AG08395 (cell line): ENCODE data around the gene FBL.
"Not testable (repeated sequence)": the region's sequence is repeated elsewhere in the genome, so short reads cannot be mapped to it uniquely, and the experiment has no call there.

ENCODE experiments used
- DNase-seq: peaks from one replicate; pipeline ENCODE4 v3.0.0; 2012; ENCODE audit warnings: mixed read lengths, low spot score

Gene FBL

GRCh38 chr19:39845933-39846677, at the start of gene FBL:
Gene FBL, minus strand, starts transcription at chr19:39846379. Its CDS starts 79 bp downstream, at chr19:39846300.
- DNase-seq = peak; percentile 99

DNA sequence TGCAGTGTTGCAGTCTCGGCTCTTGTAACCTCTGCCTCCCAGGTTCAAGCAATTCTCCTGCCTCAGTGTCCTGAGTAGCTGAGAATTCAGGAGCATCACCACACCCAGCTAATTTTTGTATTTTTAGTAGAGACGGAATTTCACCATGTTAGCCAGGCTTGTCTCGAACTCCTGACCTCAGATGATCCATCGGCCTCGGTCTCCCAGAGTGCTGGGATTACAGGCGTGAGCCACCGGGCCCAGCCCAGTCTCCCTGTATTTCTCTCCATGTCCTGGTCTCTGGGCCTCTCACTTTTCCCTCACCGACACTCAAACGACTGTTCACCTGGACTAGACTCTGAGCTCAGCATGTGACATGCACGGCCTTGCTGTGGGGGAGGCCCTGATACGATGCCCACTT, 48.9 kb upstream of the FBL start:
- DNase-seq = not testable (repeated sequence)

GRCh38 chr19:39894236-39894606, 48.0 kb upstream of the FBL start:
- DNase-seq = not testable (repeated sequence)

DNA sequence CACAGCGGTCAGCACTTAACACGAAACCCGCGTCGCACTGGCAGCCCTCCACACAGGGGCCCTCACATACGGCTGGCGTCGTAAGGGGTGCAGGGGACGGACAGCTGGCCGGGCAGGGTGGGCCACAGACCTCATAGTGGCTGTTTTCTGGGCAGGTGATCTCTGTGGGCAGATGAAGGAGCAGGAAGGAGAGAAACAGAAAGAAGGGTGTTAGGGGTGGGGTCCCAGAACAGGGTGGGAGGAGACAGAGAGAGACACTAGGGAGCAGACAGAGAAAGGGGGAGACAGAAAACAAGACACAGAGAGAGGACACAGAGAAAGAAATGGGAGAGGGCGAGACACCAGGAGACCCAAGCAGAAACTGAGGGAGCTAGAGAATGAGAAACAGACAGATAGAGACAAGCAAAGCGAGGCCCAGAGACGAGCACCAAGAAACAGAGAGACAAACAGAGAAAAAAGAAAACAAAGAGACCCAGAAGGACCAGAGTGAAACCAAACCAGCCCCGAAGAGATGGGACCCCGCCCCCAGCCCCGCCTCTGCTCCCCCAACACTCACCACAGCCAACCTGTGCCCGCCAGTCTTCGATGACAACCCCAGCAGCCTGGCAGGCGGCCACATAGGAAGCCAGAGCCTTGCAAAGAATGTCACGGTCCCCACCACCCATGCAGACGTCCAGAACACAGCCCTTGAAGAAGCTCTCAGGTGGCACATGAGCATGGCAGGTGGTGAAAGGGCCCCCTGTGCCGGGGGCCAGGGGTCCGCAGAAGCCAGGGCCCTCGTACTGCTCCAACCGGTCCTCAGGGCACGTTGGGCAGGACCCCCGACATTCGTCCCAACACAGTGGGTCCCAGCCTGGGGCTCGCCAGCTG, 47.4 kb upstream of the FBL start:
- DNase-seq = not testable (repeated sequence)

DNA sequence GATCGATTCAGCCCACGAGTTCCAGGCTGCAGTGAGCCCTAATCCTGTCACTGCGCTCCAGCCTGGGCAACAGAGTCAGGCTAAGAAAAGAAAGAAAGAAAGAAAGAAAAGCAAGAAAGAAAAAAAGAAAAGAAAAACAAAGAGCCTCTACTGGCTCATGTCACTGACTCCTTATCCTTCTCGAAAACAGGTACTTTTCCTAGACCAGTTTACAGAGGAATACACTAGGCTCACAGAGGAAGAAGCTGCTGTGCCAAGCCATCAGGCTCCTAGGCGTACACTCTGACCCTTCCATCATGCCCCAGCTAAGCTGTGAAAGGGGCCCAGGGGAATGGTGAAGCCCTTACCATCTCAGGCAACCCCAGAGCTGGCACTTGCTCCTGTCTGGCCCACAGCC, 46.3 kb upstream of the FBL start:
- not testable (repeated sequence) for DNase-seq

- not testable (repeated sequence) for DNase-seq
These were observed 45.7 kb upstream of the FBL start for GRCh38 chr19:39891660-39892505.

- no peak for DNase-seq
These were observed 44.8 kb upstream of the FBL start for GRCh38 chr19:39890755-39891551.

- not testable (repeated sequence) for DNase-seq
These were observed 43.9 kb upstream of the FBL start for GRCh38 chr19:39889872-39890754.

GRCh38 chr19:39887456-39887951, 41.3 kb upstream of the FBL start:
- DNase-seq = not testable (repeated sequence)

DNA sequence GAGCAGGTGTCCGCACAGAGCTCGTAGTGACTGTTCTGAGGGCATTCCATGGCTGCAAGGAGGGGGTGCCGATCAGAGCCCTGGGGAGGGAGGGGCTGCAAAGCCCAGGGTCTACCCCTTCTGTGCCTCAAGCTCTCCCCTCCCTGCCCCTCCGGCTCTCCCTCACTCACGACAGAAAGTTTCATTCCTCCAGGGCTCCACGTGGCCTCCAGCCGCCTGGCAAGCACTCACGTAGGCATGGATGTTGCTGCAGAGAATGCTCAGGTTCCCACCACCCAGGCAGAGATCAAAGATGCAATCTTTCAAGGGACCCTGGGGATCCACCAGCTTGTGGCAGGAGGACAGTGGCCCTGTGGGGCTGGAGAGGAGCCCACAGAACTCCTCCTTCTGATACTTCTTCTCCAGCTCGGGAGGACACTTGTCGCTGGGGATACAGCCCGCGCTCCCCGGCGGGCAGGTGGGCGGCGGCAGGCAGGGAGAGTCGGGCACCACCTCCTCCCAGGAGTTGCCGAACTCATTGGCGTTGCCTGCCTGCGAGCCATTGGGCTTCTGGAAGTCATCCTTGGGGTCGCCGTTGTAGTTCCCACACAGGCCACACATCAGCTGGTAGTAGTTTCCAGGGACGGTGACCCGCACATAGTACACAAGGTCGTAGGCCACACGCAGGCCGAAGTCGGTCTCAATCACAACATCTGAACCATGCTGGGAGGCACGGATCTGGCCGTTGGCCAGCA, 39.8 kb upstream of the FBL start:
- not testable (repeated sequence) for DNase-seq

DNA sequence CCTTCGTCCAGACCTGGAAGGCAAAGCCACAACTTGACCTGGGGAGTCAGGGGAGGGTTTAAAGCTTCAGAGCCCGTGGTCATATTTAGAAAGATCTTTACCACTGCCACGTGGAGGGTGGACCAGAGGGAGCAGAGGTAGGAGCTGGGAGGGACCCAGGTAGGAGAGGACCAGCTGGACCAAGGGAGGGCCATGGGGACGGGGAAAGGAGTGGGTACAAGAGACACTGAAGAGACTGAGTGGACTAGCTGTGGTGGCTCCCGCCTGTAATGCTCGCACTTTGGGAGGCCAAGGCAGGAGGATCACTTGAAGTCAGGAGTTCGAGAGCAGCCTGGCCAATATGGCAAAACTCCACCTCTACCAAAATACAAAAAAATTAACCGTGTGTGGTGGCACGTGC, 38.5 kb upstream of the FBL start:
- DNase-seq = not testable (repeated sequence)

GRCh38 chr19:39882645-39883044, 36.5 kb upstream of the FBL start:
- DNase-seq = not testable (repeated sequence)

- not testable (repeated sequence) for DNase-seq
These were observed 35.4 kb upstream of the FBL start for GRCh38 chr19:39881495-39882110.

GRCh38 chr19:39880241-39880640, 34.1 kb upstream of the FBL start:
- not testable (repeated sequence) for DNase-seq

GRCh38 chr19:39879796-39880195, 33.6 kb upstream of the FBL start:
- not testable (repeated sequence) for DNase-seq

DNA sequence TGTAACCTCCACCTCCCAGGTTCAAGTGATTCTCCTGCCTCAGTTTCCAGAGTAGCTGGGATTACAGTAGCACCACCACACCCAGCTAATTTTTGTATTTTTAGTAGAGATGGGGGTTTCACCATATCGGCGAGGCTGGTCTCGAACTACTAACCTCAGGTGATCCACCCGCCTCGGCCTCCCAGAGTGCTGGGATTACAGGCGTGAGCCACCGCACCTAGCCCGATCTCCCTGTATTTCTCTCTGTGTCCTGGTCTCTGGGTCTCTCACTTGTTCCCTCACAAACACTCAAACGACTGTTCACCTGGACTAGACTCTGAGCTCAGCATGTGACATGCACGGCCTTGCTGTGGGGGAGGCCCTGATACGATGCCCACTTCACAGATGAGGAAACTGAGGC, 32.7 kb upstream of the FBL start:
- DNase-seq = not testable (repeated sequence)

DNA sequence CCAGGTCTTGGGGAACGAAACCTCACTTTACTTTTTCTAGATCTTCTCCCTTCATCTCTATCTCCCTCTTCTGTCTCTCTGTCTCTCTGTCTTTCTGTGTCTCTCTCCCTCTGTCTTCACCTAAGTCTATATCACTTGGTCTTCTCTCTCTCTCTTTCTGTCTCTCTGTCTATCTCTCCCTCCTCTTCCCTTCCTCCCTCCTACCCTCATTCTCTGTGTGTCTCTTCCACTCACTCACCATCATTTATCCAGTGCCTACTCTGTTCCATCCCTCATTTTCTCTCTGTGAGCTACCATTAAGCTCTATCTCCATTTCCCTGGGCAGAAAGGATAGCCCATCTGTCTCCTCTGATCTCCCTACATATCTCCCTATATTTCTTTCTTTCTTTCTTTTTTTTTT, 32.2 kb upstream of the FBL start:
- no peak for DNase-seq

GRCh38 chr19:39877982-39878381, 31.8 kb upstream of the FBL start:
- DNase-seq = not testable (repeated sequence)

- DNase-seq = not testable (repeated sequence)
These were observed 31.3 kb upstream of the FBL start for GRCh38 chr19:39877488-39877887.
